GM13977 (cell line): ENCODE results near the gene CMTM7.

Experiments
- DNase-seq: peaks from one replicate; pipeline ENCODE4 v3.0.0; 2012; ENCODE audit warnings: low spot score
- in situ Hi-C: fragments of 300-500 bp; cut with MboI; formaldehyde crosslinking; loops from one replicate; pipeline ENCODE4 v1.12.0; 2022; ENCODE audit warnings: low sequenced_read_pairs, low pct_unique_long_range_greater_than_20kb, mixed read lengths, inconsistent platforms; ENCODE audit not compliant: unreplicated experiment
- TF ChIP-seq, protein P1 (sequence below): IDR thresholded peaks from 2 replicates; pipeline ENCODE4 v1.5.1; 2012; ENCODE audit warnings: mild to moderate bottlenecking, control low read depth; ENCODE audit not compliant: insufficient read depth; ENCODE audit errors: extremely low read depth, missing control alignments

CMTM7 gene

DNA sequence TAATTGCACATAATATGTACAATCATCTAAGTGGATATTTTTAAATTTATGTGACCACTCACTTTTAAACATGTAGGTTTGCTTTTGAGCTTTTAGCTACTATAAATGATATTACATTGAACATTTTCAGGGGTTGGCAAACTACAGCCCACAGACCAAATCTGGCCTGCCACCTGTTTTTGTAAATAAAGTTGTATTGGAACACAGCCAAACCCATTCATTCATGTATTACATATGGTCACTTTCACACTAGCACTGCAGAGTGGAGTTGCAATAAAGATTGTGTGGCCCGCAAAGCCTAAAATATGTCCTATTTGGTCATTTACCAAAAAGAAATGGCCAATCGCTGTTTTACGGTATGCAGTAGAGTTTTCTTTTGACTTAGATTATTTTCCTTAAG is 21.2 kb downstream of the CMTM7 start:
- no peak for DNase-seq
- in situ Hi-C loops, result no loop called here
- TF ChIP-seq, protein P1, sequence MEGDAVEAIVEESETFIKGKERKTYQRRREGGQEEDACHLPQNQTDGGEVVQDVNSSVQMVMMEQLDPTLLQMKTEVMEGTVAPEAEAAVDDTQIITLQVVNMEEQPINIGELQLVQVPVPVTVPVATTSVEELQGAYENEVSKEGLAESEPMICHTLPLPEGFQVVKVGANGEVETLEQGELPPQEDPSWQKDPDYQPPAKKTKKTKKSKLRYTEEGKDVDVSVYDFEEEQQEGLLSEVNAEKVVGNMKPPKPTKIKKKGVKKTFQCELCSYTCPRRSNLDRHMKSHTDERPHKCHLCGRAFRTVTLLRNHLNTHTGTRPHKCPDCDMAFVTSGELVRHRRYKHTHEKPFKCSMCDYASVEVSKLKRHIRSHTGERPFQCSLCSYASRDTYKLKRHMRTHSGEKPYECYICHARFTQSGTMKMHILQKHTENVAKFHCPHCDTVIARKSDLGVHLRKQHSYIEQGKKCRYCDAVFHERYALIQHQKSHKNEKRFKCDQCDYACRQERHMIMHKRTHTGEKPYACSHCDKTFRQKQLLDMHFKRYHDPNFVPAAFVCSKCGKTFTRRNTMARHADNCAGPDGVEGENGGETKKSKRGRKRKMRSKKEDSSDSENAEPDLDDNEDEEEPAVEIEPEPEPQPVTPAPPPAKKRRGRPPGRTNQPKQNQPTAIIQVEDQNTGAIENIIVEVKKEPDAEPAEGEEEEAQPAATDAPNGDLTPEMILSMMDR, result no peak

GRCh38 chr3:32413845-32414521 is 22.3 kb downstream of the CMTM7 start:
- in situ Hi-C loops, result no loop called here
- TF ChIP-seq, protein P1, result no peak
- no peak for DNase-seq

DNA sequence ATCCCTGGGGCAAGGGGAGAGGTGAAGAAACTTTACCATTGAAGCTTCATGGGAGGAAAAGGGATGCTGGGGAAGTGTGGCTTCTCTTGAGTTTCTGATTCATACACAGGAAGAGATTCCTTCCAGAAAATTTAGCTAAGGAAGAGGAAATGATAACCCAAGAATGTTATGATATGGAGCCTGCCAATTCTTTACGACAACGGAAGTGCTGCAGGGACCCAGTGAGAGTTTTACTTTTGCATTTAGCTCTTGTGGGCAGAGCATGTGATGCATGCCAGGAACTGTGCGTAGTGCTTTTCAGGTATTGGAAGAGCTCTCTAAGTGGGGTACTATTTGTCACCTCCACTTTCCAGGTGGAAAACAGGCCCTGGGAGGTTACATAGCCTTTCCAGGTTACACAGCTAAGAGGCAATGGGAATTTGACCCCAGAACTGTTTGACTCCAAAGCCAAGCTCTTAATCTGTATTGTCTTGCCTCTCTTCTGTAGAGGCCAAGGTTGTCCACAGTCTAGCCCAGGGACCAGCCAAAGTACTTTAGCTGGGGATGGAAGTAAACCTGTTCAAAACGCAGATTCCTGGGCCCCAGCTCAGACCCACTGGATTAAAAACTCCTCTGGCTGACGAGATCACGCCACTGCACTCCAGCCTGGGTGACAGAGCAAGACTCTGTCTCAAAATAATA is 23.0 kb downstream of the CMTM7 start:
- TF ChIP-seq, protein P1, result no peak
- DNase-seq, result no peak
- in situ Hi-C loops, result no loop called here

DNA sequence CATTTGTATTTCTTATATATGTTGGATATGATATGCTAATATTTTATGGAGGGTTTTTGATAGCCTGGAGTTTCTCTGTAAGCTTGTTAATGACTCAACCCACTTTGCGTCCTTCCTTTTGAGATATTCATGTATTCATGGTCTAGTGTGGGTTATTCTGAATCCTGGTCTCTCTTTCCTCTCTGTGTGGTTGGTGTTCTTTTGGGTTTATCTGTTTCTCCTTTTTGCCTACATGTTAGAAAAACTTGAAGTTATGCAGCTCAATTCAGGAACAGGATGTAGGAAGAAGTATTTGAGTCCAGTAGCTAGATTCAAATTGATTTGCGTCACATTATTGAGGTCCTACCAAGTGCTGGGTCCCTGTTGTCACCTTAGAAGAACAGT is 28.1 kb downstream of the CMTM7 start:
- TF ChIP-seq, protein P1, result no peak
- no peak for DNase-seq
- in situ Hi-C loops, result no loop called here

DNA sequence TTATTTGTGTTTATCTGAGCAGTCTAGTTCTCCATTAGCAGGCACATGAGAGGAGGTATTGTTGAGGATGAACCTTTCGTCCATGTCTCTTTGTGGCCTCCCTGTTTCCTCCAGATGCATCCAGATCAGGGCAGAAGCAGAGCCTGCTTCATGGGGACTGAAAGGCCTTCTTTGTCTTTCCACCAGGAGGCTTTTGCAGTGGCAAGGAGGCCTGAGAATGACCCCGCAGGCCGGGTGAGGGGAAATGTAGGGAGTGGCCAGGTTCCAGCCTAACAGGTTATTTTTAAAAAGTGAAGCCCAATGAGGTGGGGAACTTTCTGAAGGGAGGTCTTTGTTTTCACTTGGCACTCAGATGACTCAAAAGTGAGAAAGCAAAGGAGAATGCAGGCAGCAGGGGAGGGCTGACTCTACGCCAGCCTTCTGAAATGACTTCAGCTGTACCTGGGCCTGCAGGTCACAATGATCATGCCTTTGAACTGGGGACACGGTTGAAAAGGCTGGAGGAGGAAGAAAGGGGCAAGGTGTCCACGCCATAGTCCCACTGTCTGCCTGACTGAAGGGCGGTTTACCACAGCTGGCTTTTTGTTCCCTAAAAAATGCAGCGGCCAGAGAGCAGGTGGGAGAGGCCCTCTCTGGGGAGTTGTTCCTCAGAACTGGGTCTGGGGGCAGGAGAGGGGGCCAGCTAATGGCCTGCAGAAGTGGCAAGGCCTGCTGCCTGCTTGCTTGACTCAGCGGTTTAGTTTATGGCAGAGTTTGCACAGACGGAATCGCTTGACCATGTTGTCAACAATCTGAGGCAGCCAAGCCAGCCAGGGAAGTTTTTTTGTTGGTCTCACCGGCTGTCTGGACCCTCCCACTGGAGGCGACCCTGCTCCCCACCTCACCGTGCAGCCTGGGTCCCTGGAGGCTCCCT is 28.7 kb downstream of the CMTM7 start:
- TF ChIP-seq, protein P1, result peak; percentile 29
- DNase-seq, result peak; percentile 73
- in situ Hi-C loops, result no loop called here

DNA sequence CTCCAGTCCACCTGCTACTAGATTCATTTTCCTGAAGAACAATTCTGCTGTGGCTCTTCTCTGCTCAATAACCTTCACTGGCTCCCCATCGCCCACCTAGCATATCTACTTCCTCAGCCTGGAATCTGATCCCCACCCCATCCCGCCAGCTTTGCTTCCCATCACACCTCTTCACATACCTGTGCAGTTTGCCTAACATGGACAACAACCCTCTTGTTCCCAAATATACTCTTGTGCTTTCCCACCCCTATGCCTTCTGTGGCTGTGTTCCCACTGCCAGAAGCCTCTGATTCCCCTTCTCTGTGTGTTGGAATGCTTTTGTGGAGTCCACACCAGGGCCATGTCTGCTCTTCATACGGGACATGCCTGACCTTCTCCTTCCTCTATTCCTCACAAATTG is 29.5 kb downstream of the CMTM7 start:
- TF ChIP-seq, protein P1, result no peak
- in situ Hi-C loops, result no loop called here
- DNase-seq, result no peak
